ENCODE measurements around the gene CREBL2. TPM values are rescaled to one million over a fixed set of nuclear protein-coding genes. Genes with fewer than 3 reads are reported as not detected.

The CREBL2 gene
- total RNA-seq, 3 donors from 2014 or later (not counting 1 experiment from before 2014, with no cell fraction given), result 9.0 to 13.1 (median 10.7) TPM

- Mint-ChIP-seq H3K4me3 (no peak overlapping the region), H3K27me3 (ENCODE audit: low read depth in 2 of 2) (no peaks in the 10 kb centered on the region), H3K4me1 (no peaks in the 10 kb centered on the region), H3K9me3 (no peaks in the 10 kb centered on the region), H3K27ac (no peak overlapping the region), H3K36me3 (no peaks in the 10 kb centered on the region)
- no peaks in the 10 kb centered on the region for H3K9me3 ChIP-seq (ENCODE audit: control insufficient read depth, insufficient read depth, low read length)
- WGBS (ENCODE audit: insufficient coverage), result 97% methylated on average over 5 of the region's 7 CpGs
- no peak for ATAC-seq
- H3K36me3 ChIP-seq (ENCODE audit: control insufficient read depth, insufficient read depth, low read length), result no peaks in the 10 kb centered on the region
- intact Hi-C loops (cut with micrococcal nuclease), result no loop called here
- H3K4me1 ChIP-seq (ENCODE audit: control insufficient read depth, insufficient read depth, low read length), result no peaks in the 10 kb centered on the region
- no peak for TF ChIP-seq CTCF (IDR thresholded peaks at IDR 0.05)
- no peaks in the 10 kb centered on the region for H3K27me3 ChIP-seq (ENCODE audit: control insufficient read depth, insufficient read depth, low read length)
- no peak overlapping the region for H3K27ac ChIP-seq (ENCODE audit: low read length)
- H3K4me3 ChIP-seq (ENCODE audit: low read length), result no peak overlapping the region
- no peak for DNase-seq
Observed at GRCh38 chr12:12661086-12661856, 49.6 kb downstream of the CREBL2 start.

- Mint-ChIP-seq H3K36me3 (no peaks in the 10 kb centered on the region), H3K27ac (no peak overlapping the region)
- 88% methylated on average over 14 of the region's 15 CpGs for WGBS (ENCODE audit: insufficient coverage)
Observed at GRCh38 chr12:12663644-12664294, 52.1 kb downstream of the CREBL2 start.

GRCh38 chr12:12665194-12665593 is 53.5 kb downstream of the CREBL2 start:
- Mint-ChIP-seq H3K27me3 (ENCODE audit: low read depth in 2 of 2) (no peaks in the 10 kb centered on the region), H3K4me1 (no peaks in the 10 kb centered on the region), H3K27ac (no peak overlapping the region), H3K4me3 (no peak overlapping the region), H3K36me3 (no peaks in the 10 kb centered on the region), H3K9me3 (no peaks in the 10 kb centered on the region)
- Histone ChIP-seq H3K36me3 (ENCODE audit: control insufficient read depth, insufficient read depth, low read length) (no peaks in the 10 kb centered on the region), H3K9me3 (ENCODE audit: control insufficient read depth, insufficient read depth, low read length) (no peaks in the 10 kb centered on the region), H3K27ac (ENCODE audit: low read length) (no peak overlapping the region), H3K27me3 (ENCODE audit: control insufficient read depth, insufficient read depth, low read length) (no peaks in the 10 kb centered on the region), H3K4me1 (ENCODE audit: control insufficient read depth, insufficient read depth, low read length) (no peaks in the 10 kb centered on the region), H3K4me3 (ENCODE audit: low read length) (no peak overlapping the region)
- DNase-seq (no peak), ATAC-seq (no peak)
- intact Hi-C loops (cut with micrococcal nuclease), result no loop called here
- 75% methylated on average over 13 of the region's 13 CpGs for WGBS (ENCODE audit: insufficient coverage)
- TF ChIP-seq CTCF (IDR thresholded peaks at IDR 0.05), result no peak

More at GRCh38 chr12:12663644-12664294, 52.1 kb downstream of the CREBL2 start:
- no peak for TF ChIP-seq CTCF (IDR thresholded peaks at IDR 0.05)
- no peak for ATAC-seq
- Mint-ChIP-seq H3K27me3 (ENCODE audit: low read depth in 2 of 2) (no peaks in the 10 kb centered on the region), H3K9me3 (no peaks in the 10 kb centered on the region), H3K4me1 (no peaks in the 10 kb centered on the region), H3K4me3 (no peak overlapping the region)
- Histone ChIP-seq H3K9me3 (ENCODE audit: control insufficient read depth, insufficient read depth, low read length) (no peaks in the 10 kb centered on the region), H3K4me3 (ENCODE audit: low read length) (no peak overlapping the region), H3K27ac (ENCODE audit: low read length) (no peak overlapping the region), H3K4me1 (ENCODE audit: control insufficient read depth, insufficient read depth, low read length) (no peaks in the 10 kb centered on the region), H3K27me3 (ENCODE audit: control insufficient read depth, insufficient read depth, low read length) (no peaks in the 10 kb centered on the region), H3K36me3 (ENCODE audit: control insufficient read depth, insufficient read depth, low read length) (no peaks in the 10 kb centered on the region)
- intact Hi-C loops (cut with micrococcal nuclease), result no loop called here
- no peak for DNase-seq

All from natural killer cell (primary cell).